Measurements from ENCODE around the gene GPR139.

GRCh38 chr16:19997734-19998133, 76.0 kb downstream of the GPR139 start:
- TF ChIP-seq POLR2A (IDR thresholded peaks at IDR 0.05) = no peak
- TF ChIP-seq CTCF (IDR thresholded peaks at IDR 0.05) = no peak

Data from adrenal gland (tissue), 5 donors.